ENCODE measurements around the gene NECTIN4.

NECTIN4 gene

GRCh38 chr1:161111117-161111516 lies 21.8 kb upstream of the NECTIN4 start:
- no peak for DNase-seq

- DNase-seq, result no peak
Measured at GRCh38 chr1:161106431-161106830, 17.1 kb upstream of the NECTIN4 start.

GRCh38 chr1:161100556-161100955 lies 11.2 kb upstream of the NECTIN4 start:
- DNase-seq, result no peak

- no peak for DNase-seq
Measured at GRCh38 chr1:161099090-161099802, 9.9 kb upstream of the NECTIN4 start.

- peak; percentile 93 for DNase-seq
Measured at GRCh38 chr1:161098210-161099068, 9.1 kb upstream of the NECTIN4 start, which contains the start of gene KLHDC9. TSS of gene KLHDC9 (plus strand) at chr1:161098361. CDS start at chr1:161098536, 175 bp downstream.

- no peak for DNase-seq
Measured at GRCh38 chr1:161096530-161096929, 7.2 kb upstream of the NECTIN4 start.

GRCh38 chr1:161096015-161096414 lies 6.7 kb upstream of the NECTIN4 start:
- DNase-seq, result no peak

GRCh38 chr1:161095230-161095629 lies 5.9 kb upstream of the NECTIN4 start:
- DNase-seq, result no peak

GRCh38 chr1:161094481-161094880 lies 5.1 kb upstream of the NECTIN4 start:
- DNase-seq, result no peak

- no peak for DNase-seq
Measured at GRCh38 chr1:161092621-161093028, 3.3 kb upstream of the NECTIN4 start.

GRCh38 chr1:161091796-161092507 lies 2.6 kb upstream of the NECTIN4 start:
- DNase-seq, result no peak

- no peak for DNase-seq
Measured at GRCh38 chr1:161091093-161091492, 1.7 kb upstream of the NECTIN4 start.

GRCh38 chr1:161090617-161091016 lies 1.3 kb upstream of the NECTIN4 start:
- no peak for DNase-seq

GRCh38 chr1:161089938-161090337 lies 580 bp upstream of the NECTIN4 start:
- DNase-seq, result no peak

- DNase-seq, result no peak
Measured at GRCh38 chr1:161088587-161089110, 709 bp downstream of the NECTIN4 start.

- no peak for DNase-seq
Measured at GRCh38 chr1:161086457-161086856, 2.9 kb downstream of the NECTIN4 start.

- no peak for DNase-seq
Measured at GRCh38 chr1:161085165-161085564, 4.2 kb downstream of the NECTIN4 start.

GRCh38 chr1:161084597-161084988 lies 4.8 kb downstream of the NECTIN4 start:
- DNase-seq, result no peak

GRCh38 chr1:161083748-161084596 lies 5.4 kb downstream of the NECTIN4 start:
- no peak for DNase-seq

GRCh38 chr1:161082996-161083747 lies 6.2 kb downstream of the NECTIN4 start:
- no peak for DNase-seq

- no peak for DNase-seq
Measured at GRCh38 chr1:161082483-161082882, 6.9 kb downstream of the NECTIN4 start.

Data from NCI-H1092 treated with DMSO at 0.1 percent for 48 hours (cell line).